Colonic mucosa (tissue), 4 donors: ENCODE results near the gene TMEM208. TPM values are rescaled to one million over a fixed set of nuclear protein-coding genes. Genes with fewer than 3 reads are reported as not detected.

Experiments used
- DNase-seq: peaks from one replicate; pipeline ENCODE4 v3.0.0-alpha.2; 2020
- H3K27ac ChIP-seq: fragments of 200-600 bp; one replicate; pipeline ENCODE4 v1.8.0; 2021
- H3K27me3 ChIP-seq: fragments of 200-600 bp; one replicate; pipeline ENCODE4 v1.8.0; 2021
- H3K36me3 ChIP-seq: fragments of 200-600 bp; one replicate; pipeline ENCODE4 v1.8.0; 2021
- H3K4me1 ChIP-seq: fragments of 200-600 bp; one replicate; pipeline ENCODE4 v1.8.0; 2021; ENCODE audit warnings: mild to moderate bottlenecking
- H3K4me3 ChIP-seq: fragments of 200-600 bp; one replicate; pipeline ENCODE4 v1.8.0; 2021
- H3K9ac ChIP-seq, 2 donors: one replicate each; pipeline ENCODE4 v1.7.0; 2013; ENCODE audit warnings: control low read depth in 2 of 2, low read depth in 2 of 2, low read length in 2 of 2
- H3K9me3 ChIP-seq: fragments of 200-600 bp; one replicate; pipeline ENCODE4 v1.8.0; 2021
- intact Hi-C: fragments of 100-400 bp; cut with DNase I; formaldehyde crosslinking; loops from one replicate; pipeline ENCODE4 v1.14.1; 2022
- total RNA-seq, 2 donors: library from RNA; stranded (reverse); fragmentation: NEBNext Ultra II Directional in 1 of 2; extraction: Animal tissue kit (Norgen Biotek cat#: 25700) in 1 of 2; gene quantifications; one replicate each; pipeline ENCODE4 v1.2.1, GENCODE V29; 2021
- TF ChIP-seq, protein P1 (sequence below): fragments of 200-600 bp; IDR thresholded peaks from one replicate; pipeline ENCODE4 v1.8.0; 2022; ENCODE audit warnings: antibody characterized with exemption, mild to moderate bottlenecking
- donor health status: healthy.
- donor health status: DM: no; HTN: no; CAD: no.
- donor health status: DM: no; HTN: no; CAD: no.

The TMEM208 gene
- total RNA-seq, 2 donors from 2014 or later, result 42.8 to 69.0 TPM

DNA sequence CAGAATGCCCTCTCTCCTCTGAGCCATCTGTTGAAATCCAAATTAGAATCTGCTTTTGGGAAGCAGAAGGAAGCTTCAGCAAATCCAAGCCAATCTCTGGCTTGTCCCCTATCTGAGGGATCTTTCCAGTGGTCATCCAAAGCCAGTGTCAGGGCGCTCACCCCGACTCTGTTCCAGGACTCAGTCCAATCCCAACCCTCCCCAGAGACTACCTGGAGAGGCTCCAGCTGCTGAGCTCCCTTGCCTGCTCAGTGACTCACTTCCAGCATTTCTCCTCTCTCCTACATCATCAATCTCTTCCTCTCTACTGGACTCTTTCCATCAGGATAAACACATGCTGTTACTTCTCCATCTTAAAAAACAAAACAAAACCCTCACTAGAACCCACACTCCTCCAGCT, 45.6 kb upstream of the TMEM208 start:
- Histone ChIP-seq H3K4me3 (no peak overlapping the region), H3K9ac (peak overlapping the region in 1 of 2 donors; percentile 19), H3K27me3 (no peaks in the 10 kb centered on the region), H3K27ac (no peak overlapping the region), H3K36me3 (no peaks in the 10 kb centered on the region), H3K4me1 (peaks cover 15% of the 10 kb centered on the region), H3K9me3 (no peaks in the 10 kb centered on the region)
- TF ChIP-seq, protein P1, sequence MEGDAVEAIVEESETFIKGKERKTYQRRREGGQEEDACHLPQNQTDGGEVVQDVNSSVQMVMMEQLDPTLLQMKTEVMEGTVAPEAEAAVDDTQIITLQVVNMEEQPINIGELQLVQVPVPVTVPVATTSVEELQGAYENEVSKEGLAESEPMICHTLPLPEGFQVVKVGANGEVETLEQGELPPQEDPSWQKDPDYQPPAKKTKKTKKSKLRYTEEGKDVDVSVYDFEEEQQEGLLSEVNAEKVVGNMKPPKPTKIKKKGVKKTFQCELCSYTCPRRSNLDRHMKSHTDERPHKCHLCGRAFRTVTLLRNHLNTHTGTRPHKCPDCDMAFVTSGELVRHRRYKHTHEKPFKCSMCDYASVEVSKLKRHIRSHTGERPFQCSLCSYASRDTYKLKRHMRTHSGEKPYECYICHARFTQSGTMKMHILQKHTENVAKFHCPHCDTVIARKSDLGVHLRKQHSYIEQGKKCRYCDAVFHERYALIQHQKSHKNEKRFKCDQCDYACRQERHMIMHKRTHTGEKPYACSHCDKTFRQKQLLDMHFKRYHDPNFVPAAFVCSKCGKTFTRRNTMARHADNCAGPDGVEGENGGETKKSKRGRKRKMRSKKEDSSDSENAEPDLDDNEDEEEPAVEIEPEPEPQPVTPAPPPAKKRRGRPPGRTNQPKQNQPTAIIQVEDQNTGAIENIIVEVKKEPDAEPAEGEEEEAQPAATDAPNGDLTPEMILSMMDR, result no peak
- intact Hi-C loops, result loop anchor here (10.0 kb wide), 1 partner anchor 207 kb away; no protein-coding TSS in a partner anchor
- DNase-seq, result no peak

DNA sequence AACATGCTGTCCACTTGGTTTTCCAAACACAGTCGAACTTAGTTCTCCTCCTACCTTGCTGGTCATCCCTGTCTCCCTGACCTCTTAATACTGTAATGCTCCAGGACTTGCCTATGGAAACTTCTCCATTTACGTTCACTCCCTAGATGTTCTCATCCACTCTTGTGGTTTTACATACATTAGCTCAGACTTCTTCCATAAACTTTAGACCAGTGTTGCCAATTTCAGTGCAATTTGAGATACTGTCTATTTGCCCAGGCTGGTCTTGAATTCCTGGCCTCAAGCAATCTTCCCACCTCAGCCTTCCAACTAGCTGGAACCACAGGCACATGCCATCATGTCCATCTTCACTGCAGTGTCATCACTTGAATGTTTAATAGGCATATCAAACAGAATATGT, 44.6 kb upstream of the TMEM208 start:
- no peaks in the 10 kb centered on the region for H3K36me3 ChIP-seq
- H3K9ac ChIP-seq, result peak overlapping the region in 1 of 2 donors; percentile 77
- peaks cover 15% of the 10 kb centered on the region for H3K4me1 ChIP-seq
- no peaks in the 10 kb centered on the region for H3K9me3 ChIP-seq
- intact Hi-C loops, result loop anchor here (10.0 kb wide), 1 partner anchor 207 kb away; no protein-coding TSS in a partner anchor
- H3K4me3 ChIP-seq, result no peak overlapping the region
- H3K27me3 ChIP-seq, result no peaks in the 10 kb centered on the region
- no peak overlapping the region for H3K27ac ChIP-seq
- TF ChIP-seq, protein P1, result no peak
- DNase-seq, result no peak

DNA sequence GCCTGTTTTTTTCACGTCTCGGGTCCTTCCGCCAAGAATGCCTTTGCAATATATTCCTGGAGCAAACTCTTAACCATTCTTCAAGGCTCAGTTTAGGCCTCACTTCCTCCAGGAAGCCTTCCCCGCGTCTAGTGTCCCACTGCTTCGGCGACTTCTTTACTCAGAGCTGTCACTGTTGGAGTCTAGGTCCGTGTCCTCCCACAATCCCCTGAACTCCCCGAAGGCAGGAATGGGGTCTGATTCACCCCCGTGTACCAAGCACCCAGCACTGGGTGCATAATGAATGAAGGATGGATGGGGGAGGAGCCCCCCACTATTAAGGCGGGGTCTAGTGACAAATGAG, 43.7 kb upstream of the TMEM208 start:
- H3K9ac ChIP-seq, result peak overlapping the region in 1 of 2 donors; percentile 77
- H3K4me1 ChIP-seq, result peaks cover 15% of the 10 kb centered on the region
- intact Hi-C loops, result loop anchor here (10.0 kb wide), 1 partner anchor 208 kb away; no protein-coding TSS in a partner anchor
- no peak for DNase-seq
- H3K27ac ChIP-seq, result peak overlapping the region; percentile 92
- H3K9me3 ChIP-seq, result no peaks in the 10 kb centered on the region
- TF ChIP-seq, protein P1, result no peak
- H3K27me3 ChIP-seq, result no peaks in the 10 kb centered on the region
- H3K36me3 ChIP-seq, result no peaks in the 10 kb centered on the region
- peak overlapping the region; percentile 67 for H3K4me3 ChIP-seq

DNA sequence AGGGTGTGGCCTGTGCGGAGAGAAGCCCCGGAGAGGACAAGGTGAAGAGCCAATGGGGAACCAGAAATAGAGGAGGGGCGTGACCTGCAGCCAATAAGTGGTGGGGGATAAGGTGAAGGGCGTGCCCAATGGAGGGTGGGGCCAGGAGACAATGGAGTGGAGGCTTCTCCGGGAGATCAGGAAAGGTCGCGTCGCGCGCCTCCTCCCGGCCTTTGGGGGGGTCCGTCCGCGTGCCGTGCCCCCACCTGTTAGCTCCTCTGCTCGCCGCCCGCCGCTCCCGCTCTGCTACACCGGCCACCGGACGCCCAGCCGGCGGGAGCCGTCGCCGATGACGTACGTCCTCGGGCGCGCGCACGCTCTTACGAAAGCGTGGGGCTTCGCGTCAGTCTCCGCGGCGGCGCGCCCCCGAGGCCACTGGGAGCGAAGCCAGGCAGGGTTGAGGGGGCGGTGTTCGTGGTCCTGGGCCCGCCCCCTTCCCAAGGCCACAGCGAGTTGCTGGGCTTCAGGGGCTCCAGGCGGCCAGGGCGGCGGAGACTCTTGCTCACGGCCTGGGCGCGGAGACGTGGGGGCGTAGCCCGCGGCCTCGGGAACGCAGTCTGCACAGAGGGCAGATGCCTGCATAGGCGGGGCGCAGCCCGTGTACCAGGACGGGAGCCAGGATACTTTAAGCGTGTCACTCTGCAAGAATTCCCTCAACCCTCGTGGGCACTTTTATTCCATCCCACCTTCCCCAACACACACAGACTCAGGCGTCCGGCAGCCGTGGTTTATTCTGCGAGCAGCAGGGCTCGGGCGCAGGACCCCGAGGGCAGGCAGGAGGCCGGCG, 43.1 kb upstream of the TMEM208 start, which contains the start of gene MATCAP1:
Gene MATCAP1 (minus strand): TSS at position 337 of the 826 bp plus-strand sequence. CDS start 3,353 bp downstream, outside the sequence.
- no peaks in the 10 kb centered on the region for H3K27me3 ChIP-seq
- H3K4me3 ChIP-seq, result peak within 1 kb of the TSS; percentile 67
- H3K27ac ChIP-seq, result peak within 1 kb of the TSS; percentile 92
- DNase-seq, result peak; percentile 97
- no peaks in the 10 kb centered on the region for H3K36me3 ChIP-seq
- TF ChIP-seq, protein P1, result no peak
- peak within 1 kb of the TSS; percentile 66 to 77 for H3K9ac ChIP-seq
- H3K4me1 ChIP-seq, result peaks cover 13% of the 10 kb centered on the region
- no peaks in the 10 kb centered on the region for H3K9me3 ChIP-seq
- intact Hi-C loops, result loop anchor here (10.0 kb wide), 1 partner anchor 209 kb away; no protein-coding TSS in a partner anchor

DNA sequence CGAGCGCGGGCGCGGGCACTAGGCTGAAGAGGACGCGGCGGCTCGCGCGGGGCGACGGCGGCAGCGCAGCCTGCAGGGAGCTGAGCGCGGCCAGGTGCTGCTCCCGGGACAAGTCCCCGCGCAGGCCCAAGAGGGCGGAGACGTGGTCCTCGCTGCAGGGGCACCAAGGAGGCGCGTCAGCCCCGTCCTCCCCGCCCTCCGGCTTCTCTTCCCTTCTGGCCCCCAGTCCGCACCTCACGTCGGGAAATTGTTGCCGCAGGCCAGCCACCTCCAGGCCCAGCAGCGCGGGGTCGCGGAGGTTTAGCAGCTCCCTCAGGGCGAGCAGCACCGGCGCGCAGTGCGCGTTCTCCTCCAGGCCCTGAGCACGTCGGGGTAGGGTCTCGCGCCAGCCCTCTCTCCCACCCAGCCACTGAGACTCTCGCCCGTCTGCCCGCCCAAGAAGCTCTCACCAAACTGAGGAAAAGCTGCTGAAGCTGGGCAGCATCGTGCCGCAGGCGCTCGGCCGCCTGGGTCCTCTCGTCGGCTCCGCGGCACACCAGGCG, 42.4 kb upstream of the TMEM208 start:
- H3K9ac ChIP-seq, result peak overlapping the region; percentile 66 to 77
- intact Hi-C loops, result loop anchor here (10.0 kb wide), 1 partner anchor 210 kb away; no protein-coding TSS in a partner anchor
- H3K4me1 ChIP-seq, result peaks cover 11% of the 10 kb centered on the region
- H3K4me3 ChIP-seq, result peak overlapping the region; percentile 67
- TF ChIP-seq, protein P1, result no peak
- no peaks in the 10 kb centered on the region for H3K9me3 ChIP-seq
- H3K27ac ChIP-seq, result peak overlapping the region; percentile 92
- DNase-seq, result no peak
- H3K36me3 ChIP-seq, result no peaks in the 10 kb centered on the region
- no peaks in the 10 kb centered on the region for H3K27me3 ChIP-seq
